ENCODE measurements around the gene TTC33.

DNA sequence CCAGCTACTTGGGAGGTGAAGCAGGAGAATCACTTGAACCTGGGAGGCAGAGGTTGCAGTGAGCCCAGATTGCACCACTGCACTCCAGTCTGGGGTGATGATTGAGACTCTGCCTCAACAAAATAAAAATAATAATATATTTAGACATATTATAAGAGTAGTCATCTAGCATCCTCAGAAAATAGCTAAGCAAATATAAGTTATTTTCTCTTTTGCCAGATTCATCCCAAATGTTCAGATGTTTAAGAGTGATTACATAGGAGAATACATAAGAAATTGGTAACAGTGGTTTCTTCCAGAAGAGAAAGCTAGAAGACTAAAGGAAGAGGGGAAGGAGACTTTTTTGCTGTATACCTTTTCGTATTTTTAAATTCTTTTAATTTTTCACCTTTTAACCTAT lies 22.4 kb upstream of the TTC33 start:
- TF ChIP-seq RAD21 (IDR thresholded peaks at IDR 0.05; ENCODE audit: low read depth): no peak
- TF ChIP-seq EP300 (IDR thresholded peaks at IDR 0.05; ENCODE audit: borderline replicate concordance): no peak
- TF ChIP-seq FOXM1 (IDR thresholded peaks at IDR 0.05; ENCODE audit: borderline replicate concordance, low read depth): no peak
- TF ChIP-seq, protein P1, sequence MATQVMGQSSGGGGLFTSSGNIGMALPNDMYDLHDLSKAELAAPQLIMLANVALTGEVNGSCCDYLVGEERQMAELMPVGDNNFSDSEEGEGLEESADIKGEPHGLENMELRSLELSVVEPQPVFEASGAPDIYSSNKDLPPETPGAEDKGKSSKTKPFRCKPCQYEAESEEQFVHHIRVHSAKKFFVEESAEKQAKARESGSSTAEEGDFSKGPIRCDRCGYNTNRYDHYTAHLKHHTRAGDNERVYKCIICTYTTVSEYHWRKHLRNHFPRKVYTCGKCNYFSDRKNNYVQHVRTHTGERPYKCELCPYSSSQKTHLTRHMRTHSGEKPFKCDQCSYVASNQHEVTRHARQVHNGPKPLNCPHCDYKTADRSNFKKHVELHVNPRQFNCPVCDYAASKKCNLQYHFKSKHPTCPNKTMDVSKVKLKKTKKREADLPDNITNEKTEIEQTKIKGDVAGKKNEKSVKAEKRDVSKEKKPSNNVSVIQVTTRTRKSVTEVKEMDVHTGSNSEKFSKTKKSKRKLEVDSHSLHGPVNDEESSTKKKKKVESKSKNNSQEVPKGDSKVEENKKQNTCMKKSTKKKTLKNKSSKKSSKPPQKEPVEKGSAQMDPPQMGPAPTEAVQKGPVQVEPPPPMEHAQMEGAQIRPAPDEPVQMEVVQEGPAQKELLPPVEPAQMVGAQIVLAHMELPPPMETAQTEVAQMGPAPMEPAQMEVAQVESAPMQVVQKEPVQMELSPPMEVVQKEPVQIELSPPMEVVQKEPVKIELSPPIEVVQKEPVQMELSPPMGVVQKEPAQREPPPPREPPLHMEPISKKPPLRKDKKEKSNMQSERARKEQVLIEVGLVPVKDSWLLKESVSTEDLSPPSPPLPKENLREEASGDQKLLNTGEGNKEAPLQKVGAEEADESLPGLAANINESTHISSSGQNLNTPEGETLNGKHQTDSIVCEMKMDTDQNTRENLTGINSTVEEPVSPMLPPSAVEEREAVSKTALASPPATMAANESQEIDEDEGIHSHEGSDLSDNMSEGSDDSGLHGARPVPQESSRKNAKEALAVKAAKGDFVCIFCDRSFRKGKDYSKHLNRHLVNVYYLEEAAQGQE (IDR thresholded peaks at IDR 0.05; ENCODE audit: low read depth): no peak
- no peak for TF ChIP-seq YY1 (IDR thresholded peaks at IDR 0.05; ENCODE audit: low read depth)
- no peak for TF ChIP-seq EGR1 (IDR thresholded peaks at IDR 0.05)
- TF ChIP-seq, protein P2, sequence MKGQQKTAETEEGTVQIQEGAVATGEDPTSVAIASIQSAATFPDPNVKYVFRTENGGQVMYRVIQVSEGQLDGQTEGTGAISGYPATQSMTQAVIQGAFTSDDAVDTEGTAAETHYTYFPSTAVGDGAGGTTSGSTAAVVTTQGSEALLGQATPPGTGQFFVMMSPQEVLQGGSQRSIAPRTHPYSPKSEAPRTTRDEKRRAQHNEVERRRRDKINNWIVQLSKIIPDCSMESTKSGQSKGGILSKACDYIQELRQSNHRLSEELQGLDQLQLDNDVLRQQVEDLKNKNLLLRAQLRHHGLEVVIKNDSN (IDR thresholded peaks at IDR 0.05): no peak
- TF ChIP-seq CEBPB (IDR thresholded peaks at IDR 0.05): no peak
- TF ChIP-seq CREB1 (IDR thresholded peaks at IDR 0.05; ENCODE audit: low read depth): no peak
- TF ChIP-seq, protein P3, sequence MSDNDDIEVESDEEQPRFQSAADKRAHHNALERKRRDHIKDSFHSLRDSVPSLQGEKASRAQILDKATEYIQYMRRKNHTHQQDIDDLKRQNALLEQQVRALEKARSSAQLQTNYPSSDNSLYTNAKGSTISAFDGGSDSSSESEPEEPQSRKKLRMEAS (IDR thresholded peaks at IDR 0.05): no peak
- TF ChIP-seq NFIC (IDR thresholded peaks at IDR 0.05): no peak
